ENCODE data around the gene PLEKHG4B. TPM values are rescaled to one million over a fixed set of nuclear protein-coding genes. Genes with fewer than 3 reads are reported as not detected.

The PLEKHG4B gene
- total and polyA plus RNA-seq, 2 of the 8 experiments (the other 6 are each of a cell fraction or from before 2014, with no cell fraction given), result 31.1 to 43.6 TPM

DNA sequence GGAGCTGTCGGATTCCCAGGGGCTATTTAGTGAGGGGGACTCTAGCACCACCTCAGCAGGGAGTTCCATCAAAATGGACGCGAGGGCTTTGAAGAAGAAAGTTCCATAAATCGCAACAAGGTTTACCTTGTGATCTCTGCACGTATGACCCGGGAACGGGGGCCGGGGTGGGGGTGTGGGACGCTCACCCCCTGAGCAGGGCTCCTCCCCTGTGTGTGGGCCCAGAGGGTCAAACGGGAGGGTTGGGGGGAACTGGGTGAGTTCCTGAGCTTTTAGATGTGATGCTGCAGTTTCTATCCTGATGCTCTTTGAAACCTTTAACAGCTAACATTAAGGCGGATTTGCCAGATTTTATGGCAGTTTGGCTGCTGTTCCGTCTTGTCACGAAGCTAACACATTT lies 80.5 kb downstream of the PLEKHG4B start:
- Histone ChIP-seq H3K9me3 (ENCODE audit: insufficient read depth in 2 of 2, low read depth in 1 of 2, low read length in 1 of 2) (no peaks in the 10 kb centered on the region), H3K4me3 (ENCODE audit: extremely low read depth in 1 of 4, insufficient read depth in 2 of 4, low read depth in 3 of 4, low read length in 4 of 4) (no peak overlapping the region), H3K4ac (replicated peaks; ENCODE audit: insufficient read length, low read depth, low read length) (no peak overlapping the region), H3K4me2 (ENCODE audit: insufficient read depth in 1 of 2, low read depth in 2 of 2, low read length in 2 of 2) (no peak overlapping the region), H3K23ac (ENCODE audit: insufficient read length) (no peak overlapping the region), H3K23me2 (ENCODE audit: low read depth, low read length) (no peaks in the 10 kb centered on the region), H4K8ac (ENCODE audit: extremely low read depth, insufficient read depth, low read length) (no peak overlapping the region), H3K14ac (ENCODE audit: insufficient read length) (no peak overlapping the region), H4K20me1 (replicated peaks in 1 of 2; ENCODE audit: control insufficient read depth in 1 of 2, insufficient read depth in 2 of 2, low read length in 2 of 2) (peaks cover 3 to 13% of the 10 kb centered on the region in 2 experiments), H2BK120ac (replicated peaks; ENCODE audit: low read depth, low read length) (no peak overlapping the region), H2BK12ac (ENCODE audit: low read depth, low read length) (no peak overlapping the region), H3K27ac (ENCODE audit: low read depth, low read length) (no peak overlapping the region), H4K91ac (replicated peaks; ENCODE audit: insufficient read length, low read length) (no peak overlapping the region), H2AFZ (ENCODE audit: low read length) (no peak overlapping the region), H2BK20ac (ENCODE audit: low read length) (no peak overlapping the region), H2AK5ac (ENCODE audit: low read depth, low read length) (no peak overlapping the region), H3K18ac (ENCODE audit: extremely low read depth, low read length) (no peak overlapping the region), H2BK15ac (ENCODE audit: low read length) (no peak overlapping the region), H2BK5ac (ENCODE audit: low read depth, low read length) (no peak overlapping the region), H4K5ac (ENCODE audit: insufficient read length, low read depth, low read length) (no peak overlapping the region), H3K79me1 (ENCODE audit: low read depth, low read length) (no peaks in the 10 kb centered on the region), H3K27me3 (replicated peaks in 1 of 4; ENCODE audit: control insufficient read depth in 3 of 4, extremely low read depth in 1 of 4, insufficient read depth in 3 of 4, low read length in 3 of 4) (no peaks in the 10 kb centered on the region; a peak in 1 of 7 replicates), H3K79me2 (ENCODE audit: control insufficient read depth in 1 of 2, insufficient read depth in 2 of 2, low read length in 2 of 2) (no peaks in the 10 kb centered on the region), H3K56ac (replicated peaks; ENCODE audit: insufficient read length, low read depth, low read length) (no peak overlapping the region), H3K36me3 (ENCODE audit: control insufficient read depth in 2 of 4, insufficient read depth in 4 of 4, low read length in 3 of 4) (peaks cover 0 to 22% (median 13%) of the 10 kb centered on the region in 4 experiments; a peak in 6 of 8 replicates), H3K4me1 (replicated peaks in 1 of 4; ENCODE audit: control insufficient read depth in 3 of 4, insufficient read depth in 4 of 4, low read length in 3 of 4) (no peaks in the 10 kb centered on the region), H3K9ac (replicated peaks in 1 of 4; ENCODE audit: extremely low read depth in 1 of 4, low read depth in 3 of 4, low read length in 3 of 4) (no peak overlapping the region)
- ChIA-PET POLR2A (ENCODE audit: partially characterized antibody) (interaction anchor here (1.2 kb wide), 1 partner anchor 20 kb away, joined by 3 read pairs; no protein-coding TSS in a partner anchor), CTCF (ENCODE audit: partially characterized antibody) (interaction anchor here (1.2 to 5.1 kb wide), 2 partner anchors 16 to 26 kb away, joined by 3 to 15 read pairs; no protein-coding TSS in a partner anchor)
- WGBS, 2 experiments (ENCODE audit: extremely low coverage in 1 of 2, insufficient coverage in 1 of 2, insufficient read length in 1 of 2, insufficient replicate concordance in 2 of 2, low coverage in 1 of 2, low lambda C conversion rate in 2 of 2, missing lambda C conversion rate in 1 of 2), result 93% methylated on average over 12 of the region's 13 CpGs; no CpG with 5 or more reads in 1 of the 2 experiments
- DNase-seq (ENCODE audit: low read depth in 1 of 2, low spot score in 2 of 2) (no peak), FAIRE-seq (no peak)
- TF ChIP-seq RXRA (IDR thresholded peaks at IDR 0.05; ENCODE audit: insufficient read depth, low read depth, low read length) (no peak), HDAC2 (IDR thresholded peaks at IDR 0.05; ENCODE audit: borderline replicate concordance in 1 of 2, low read depth in 2 of 2, low read length in 2 of 2) (no peak), POLR2A (IDR thresholded peaks at IDR 0.05; ENCODE audit: control extremely low read depth in 1 of 2, low read depth in 2 of 2, low read length in 2 of 2) (no peak), RBBP5 (IDR thresholded peaks at IDR 0.05; ENCODE audit: borderline replicate concordance, low read depth, low read length) (no peak), KDM5A (IDR thresholded peaks at IDR 0.05; ENCODE audit: low read length) (no peak), JUND (IDR thresholded peaks at IDR 0.05; ENCODE audit: low read length) (no peak), ZNF274 (IDR thresholded peaks at IDR 0.05; ENCODE audit: borderline replicate concordance, extremely low read depth, low read length) (no peak), ASH2L (IDR thresholded peaks at IDR 0.05; ENCODE audit: low read length) (no peak), CHD2 (IDR thresholded peaks at IDR 0.05; ENCODE audit: low read length) (no peak), MAFK (IDR thresholded peaks at IDR 0.05; ENCODE audit: low read depth, low read length) (no peak), TAF1 (IDR thresholded peaks at IDR 0.05; ENCODE audit: low read depth, low read length) (no peak), POU5F1 (IDR thresholded peaks at IDR 0.05; ENCODE audit: low read depth, low read length) (no peak), POLR2AphosphoS5 (IDR thresholded peaks at IDR 0.05; ENCODE audit: low read depth, low read length) (no peak), NRF1 (IDR thresholded peaks at IDR 0.05; ENCODE audit: low read depth, low read length) (no peak), SAP30 (IDR thresholded peaks at IDR 0.05; ENCODE audit: insufficient read depth, insufficient replicate concordance, low read length) (no peak)
